ENCODE results near the gene SRD5A1.

Gene SRD5A1

GRCh38 chr5:6703806-6704205, 70.6 kb downstream of the SRD5A1 start:
- Histone ChIP-seq H3K79me1 (ENCODE audit: low read depth, low read length) (no peaks in the 10 kb centered on the region), H3K4me2 (ENCODE audit: insufficient read depth, low read length, poor library complexity, severe bottlenecking) (no peak overlapping the region), H3K18ac (ENCODE audit: low read length) (no peak overlapping the region), H2BK5ac (ENCODE audit: low read length) (no peak overlapping the region), H4K91ac (ENCODE audit: low read depth, low read length, poor library complexity) (no peak overlapping the region), H3K4ac (ENCODE audit: low read length) (no peak overlapping the region), H2BK15ac (ENCODE audit: low read length) (no peak overlapping the region), H2AK5ac (ENCODE audit: low read depth, low read length) (no peak overlapping the region), H3K4me3 (ENCODE audit: low read length in 2 of 2) (no peak overlapping the region), H3K14ac (ENCODE audit: low read length) (no peak overlapping the region), H3K9me3 (replicated peaks in 1 of 2; ENCODE audit: control insufficient read depth in 2 of 2, insufficient read depth in 1 of 2, low read depth in 1 of 2, low read length in 2 of 2) (peaks cover 0 to 3% of the 10 kb centered on the region in 2 donors), H3K4me1 (ENCODE audit: control insufficient read depth in 2 of 2, insufficient read depth in 1 of 2, low read depth in 1 of 2, low read length in 2 of 2) (peaks cover 14 to 21% of the 10 kb centered on the region in 2 donors), H2AFZ (ENCODE audit: low read length) (no peak overlapping the region), H2BK12ac (ENCODE audit: low read length) (no peak overlapping the region), H3K9ac (ENCODE audit: low read depth, low read length, poor library complexity) (no peak overlapping the region), H3K23ac (ENCODE audit: low read depth, low read length, poor library complexity) (no peak overlapping the region), H4K8ac (ENCODE audit: low read depth, low read length) (no peak overlapping the region), H2BK120ac (ENCODE audit: low read depth, low read length) (no peak overlapping the region), H3K27ac (replicated peaks; ENCODE audit: low read length) (no peak overlapping the region), H3K36me3 (replicated peaks in 1 of 2; ENCODE audit: control insufficient read depth in 2 of 2, insufficient read depth in 2 of 2, low read length in 2 of 2) (no peaks in the 10 kb centered on the region), H3K27me3 (ENCODE audit: control insufficient read depth in 3 of 3, insufficient read depth in 3 of 3, low read depth in 1 of 3, low read length in 3 of 3) (peaks cover 0 to 6% (median 0%) of the 10 kb centered on the region in 3 experiments)
- no CpG with 5 or more reads among the region's 6 CpGs for WGBS, 2 donors (ENCODE audit: extremely low coverage in 2 of 2, insufficient read length in 2 of 2, insufficient replicate concordance in 1 of 2)
- DNase-seq (ENCODE audit: low spot score), result no peak

GRCh38 chr5:6704361-6704851, 71.2 kb downstream of the SRD5A1 start:
- H3K9me3 ChIP-seq (replicated peaks in 1 of 2; ENCODE audit: control insufficient read depth in 2 of 2, insufficient read depth in 1 of 2, low read depth in 1 of 2, low read length in 2 of 2), result peaks cover 0 to 3% of the 10 kb centered on the region in 2 donors
- H2BK12ac ChIP-seq (ENCODE audit: low read length), result no peak overlapping the region
- H4K91ac ChIP-seq (ENCODE audit: low read depth, low read length, poor library complexity), result no peak overlapping the region
- no peak overlapping the region for H2BK5ac ChIP-seq (ENCODE audit: low read length)
- no peak overlapping the region for H2AK5ac ChIP-seq (ENCODE audit: low read depth, low read length)
- no CpG with 5 or more reads among the region's 11 CpGs for WGBS, 2 donors (ENCODE audit: extremely low coverage in 2 of 2, insufficient read length in 2 of 2, insufficient replicate concordance in 1 of 2)
- peaks cover 16 to 21% of the 10 kb centered on the region in 2 donors for H3K4me1 ChIP-seq (ENCODE audit: control insufficient read depth in 2 of 2, insufficient read depth in 1 of 2, low read depth in 1 of 2, low read length in 2 of 2)
- no peak overlapping the region for H3K4me3 ChIP-seq (ENCODE audit: low read length in 2 of 2)
- no peak overlapping the region for H3K9ac ChIP-seq (ENCODE audit: low read depth, low read length, poor library complexity)
- no peak overlapping the region for H4K8ac ChIP-seq (ENCODE audit: low read depth, low read length)
- no peak overlapping the region for H3K23ac ChIP-seq (ENCODE audit: low read depth, low read length, poor library complexity)
- no peak overlapping the region for H3K14ac ChIP-seq (ENCODE audit: low read length)
- H2BK15ac ChIP-seq (ENCODE audit: low read length), result no peak overlapping the region
- no peaks in the 10 kb centered on the region for H3K79me1 ChIP-seq (ENCODE audit: low read depth, low read length)
- no peak overlapping the region for H2AFZ ChIP-seq (ENCODE audit: low read length)
- H3K27me3 ChIP-seq (ENCODE audit: control insufficient read depth in 3 of 3, insufficient read depth in 3 of 3, low read depth in 1 of 3, low read length in 3 of 3), result peaks cover 0 to 6% (median 0%) of the 10 kb centered on the region in 3 experiments
- DNase-seq (ENCODE audit: low spot score), result no peak
- H3K4me2 ChIP-seq (ENCODE audit: insufficient read depth, low read length, poor library complexity, severe bottlenecking), result no peak overlapping the region
- no peaks in the 10 kb centered on the region for H3K36me3 ChIP-seq (replicated peaks in 1 of 2; ENCODE audit: control insufficient read depth in 2 of 2, insufficient read depth in 2 of 2, low read length in 2 of 2)
- H2BK120ac ChIP-seq (ENCODE audit: low read depth, low read length), result no peak overlapping the region
- no peak overlapping the region for H3K18ac ChIP-seq (ENCODE audit: low read length)
- H3K4ac ChIP-seq (ENCODE audit: low read length), result no peak overlapping the region
- H3K27ac ChIP-seq (replicated peaks; ENCODE audit: low read length), result no peak overlapping the region

GRCh38 chr5:6705088-6705487, 71.8 kb downstream of the SRD5A1 start:
- Histone ChIP-seq H2AFZ (ENCODE audit: low read length) (no peak overlapping the region), H2AK5ac (ENCODE audit: low read depth, low read length) (no peak overlapping the region), H4K8ac (ENCODE audit: low read depth, low read length) (no peak overlapping the region), H3K9ac (ENCODE audit: low read depth, low read length, poor library complexity) (no peak overlapping the region), H2BK12ac (ENCODE audit: low read length) (no peak overlapping the region), H3K27ac (replicated peaks; ENCODE audit: low read length) (no peak overlapping the region), H3K36me3 (replicated peaks in 1 of 2; ENCODE audit: control insufficient read depth in 2 of 2, insufficient read depth in 2 of 2, low read length in 2 of 2) (no peaks in the 10 kb centered on the region), H2BK15ac (ENCODE audit: low read length) (no peak overlapping the region), H3K4me1 (ENCODE audit: control insufficient read depth in 2 of 2, insufficient read depth in 1 of 2, low read depth in 1 of 2, low read length in 2 of 2) (peaks cover 13 to 17% of the 10 kb centered on the region in 2 donors), H2BK120ac (ENCODE audit: low read depth, low read length) (no peak overlapping the region), H3K14ac (ENCODE audit: low read length) (no peak overlapping the region), H3K27me3 (ENCODE audit: control insufficient read depth in 3 of 3, insufficient read depth in 3 of 3, low read depth in 1 of 3, low read length in 3 of 3) (peaks cover 0 to 6% (median 0%) of the 10 kb centered on the region in 3 experiments), H3K4ac (ENCODE audit: low read length) (no peak overlapping the region), H4K91ac (ENCODE audit: low read depth, low read length, poor library complexity) (no peak overlapping the region), H3K23ac (ENCODE audit: low read depth, low read length, poor library complexity) (no peak overlapping the region), H3K4me2 (ENCODE audit: insufficient read depth, low read length, poor library complexity, severe bottlenecking) (no peak overlapping the region), H3K79me1 (ENCODE audit: low read depth, low read length) (no peaks in the 10 kb centered on the region), H3K18ac (ENCODE audit: low read length) (no peak overlapping the region), H3K4me3 (ENCODE audit: low read length in 2 of 2) (no peak overlapping the region), H2BK5ac (ENCODE audit: low read length) (no peak overlapping the region), H3K9me3 (replicated peaks in 1 of 2; ENCODE audit: control insufficient read depth in 2 of 2, insufficient read depth in 1 of 2, low read depth in 1 of 2, low read length in 2 of 2) (peaks cover 0 to 3% of the 10 kb centered on the region in 2 donors)
- DNase-seq (ENCODE audit: low spot score), result no peak
- WGBS, 2 donors (ENCODE audit: extremely low coverage in 2 of 2, insufficient read length in 2 of 2, insufficient replicate concordance in 1 of 2), result no CpG with 5 or more reads among the region's 6 CpGs

- Histone ChIP-seq H2BK5ac (ENCODE audit: low read length) (no peak overlapping the region), H3K9me3 (replicated peaks in 1 of 2; ENCODE audit: control insufficient read depth in 2 of 2, insufficient read depth in 1 of 2, low read depth in 1 of 2, low read length in 2 of 2) (peaks cover 0 to 3% of the 10 kb centered on the region in 2 donors), H3K27me3 (ENCODE audit: control insufficient read depth in 3 of 3, insufficient read depth in 3 of 3, low read depth in 1 of 3, low read length in 3 of 3) (peaks cover 0 to 6% (median 2%) of the 10 kb centered on the region in 3 experiments), H3K27ac (replicated peaks; ENCODE audit: low read length) (no peak overlapping the region), H3K4me3 (ENCODE audit: low read length in 2 of 2) (peak overlapping the region in 1 of 2 donors; percentile 40), H3K9ac (ENCODE audit: low read depth, low read length, poor library complexity) (no peak overlapping the region), H2AFZ (ENCODE audit: low read length) (no peak overlapping the region), H4K8ac (ENCODE audit: low read depth, low read length) (no peak overlapping the region), H3K79me1 (ENCODE audit: low read depth, low read length) (no peaks in the 10 kb centered on the region), H3K4ac (ENCODE audit: low read length) (no peak overlapping the region), H3K4me1 (ENCODE audit: control insufficient read depth in 2 of 2, insufficient read depth in 1 of 2, low read depth in 1 of 2, low read length in 2 of 2) (peaks cover 5 to 9% of the 10 kb centered on the region in 2 donors), H3K4me2 (ENCODE audit: insufficient read depth, low read length, poor library complexity, severe bottlenecking) (no peak overlapping the region), H3K18ac (ENCODE audit: low read length) (no peak overlapping the region), H3K23ac (ENCODE audit: low read depth, low read length, poor library complexity) (no peak overlapping the region), H4K91ac (ENCODE audit: low read depth, low read length, poor library complexity) (no peak overlapping the region), H3K36me3 (replicated peaks in 1 of 2; ENCODE audit: control insufficient read depth in 2 of 2, insufficient read depth in 2 of 2, low read length in 2 of 2) (no peaks in the 10 kb centered on the region), H2BK12ac (ENCODE audit: low read length) (no peak overlapping the region), H2AK5ac (ENCODE audit: low read depth, low read length) (no peak overlapping the region), H3K14ac (ENCODE audit: low read length) (no peak overlapping the region), H2BK15ac (ENCODE audit: low read length) (no peak overlapping the region), H2BK120ac (ENCODE audit: low read depth, low read length) (no peak overlapping the region)
- no CpG with 5 or more reads among the region's 5 CpGs for WGBS, 2 donors (ENCODE audit: extremely low coverage in 2 of 2, insufficient read length in 2 of 2, insufficient replicate concordance in 1 of 2)
- DNase-seq (ENCODE audit: low spot score), result no peak
Observed at GRCh38 chr5:6705959-6706358, 72.7 kb downstream of the SRD5A1 start.
